HG02571 (cell line): ENCODE data around the gene PIK3C2B.

Experiments used
- ATAC-seq: cut with Tn5 transposase; IDR thresholded peaks from one replicate; pipeline ENCODE4 v1.9.1; 2021; ENCODE audit warnings: mild to moderate bottlenecking, moderate library complexity; ENCODE audit not compliant: unreplicated experiment

PIK3C2B gene

GRCh38 chr1:204447190-204447589, 47.4 kb downstream of the PIK3C2B start:
- ATAC-seq, result no peak

- ATAC-seq, result no peak
These were observed 48.0 kb downstream of the PIK3C2B start for GRCh38 chr1:204446413-204447111.

GRCh38 chr1:204445860-204446412, 48.7 kb downstream of the PIK3C2B start:
- no peak for ATAC-seq
